ENCODE results near the gene PDZRN3. TPM values are rescaled to one million over a fixed set of nuclear protein-coding genes. Genes with fewer than 3 reads are reported as not detected.

PDZRN3 gene
- total and polyA plus RNA-seq, 2 experiments from 2014 or later = 7.5 to 14.0 TPM

DNA sequence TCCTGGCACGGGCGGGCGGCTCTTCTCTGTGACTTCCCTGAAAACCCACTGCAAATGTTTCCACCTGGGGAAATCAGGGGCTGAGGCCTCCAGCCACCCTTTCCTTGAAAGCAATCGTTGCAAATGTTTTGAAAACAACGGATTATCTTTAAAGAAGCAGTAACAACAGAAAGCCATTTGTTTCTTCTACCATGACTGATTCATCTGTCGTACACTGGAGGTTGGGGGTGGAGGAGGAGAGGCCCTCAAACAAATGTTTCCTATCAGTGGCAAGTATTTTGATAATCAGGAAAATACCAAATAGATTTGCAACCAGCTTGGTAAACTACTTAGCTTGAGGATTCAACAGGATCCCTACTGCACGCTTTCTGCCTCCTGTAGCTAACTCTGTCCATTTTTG, 114.9 kb downstream of the PDZRN3 start:
- DNase-seq (ENCODE audit: low spot score) (no peak), ATAC-seq (no peak)
- Histone ChIP-seq H3K9me2 (ENCODE audit: insufficient read depth) (no peaks in the 10 kb centered on the region), H3K4me3 (no peak overlapping the region), H3K79me2 (replicated peaks; ENCODE audit: insufficient read depth) (no peaks in the 10 kb centered on the region), H3K36me3 (ENCODE audit: insufficient read depth) (no peaks in the 10 kb centered on the region), H2AFZ (no peak overlapping the region), H3K27ac (ENCODE audit: low read depth) (no peak overlapping the region), H3K4me1 (ENCODE audit: insufficient read depth) (peaks cover 36% of the 10 kb centered on the region), H4K20me1 (replicated peaks; ENCODE audit: insufficient read depth) (no peaks in the 10 kb centered on the region), H3K4me2 (no peak overlapping the region), H3F3A (replicated peaks; ENCODE audit: low read depth) (peaks cover 6% of the 10 kb centered on the region; the same call in 1 of the 2 replicates), H3K27me3 (ENCODE audit: insufficient read depth) (peaks cover 43% of the 10 kb centered on the region)
- TF ChIP-seq ZNF114 (CRISPR knock-in tag; IDR thresholded peaks at IDR 0.05) (no peak), JUNB (IDR thresholded peaks at IDR 0.05; ENCODE audit: unreplicated experiment) (no peak), EZH2 (IDR thresholded peaks at IDR 0.05; ENCODE audit: low read depth, unreplicated experiment) (no peak), NANOG (IDR thresholded peaks at IDR 0.05; ENCODE audit: borderline replicate concordance) (no peak), EZH2phosphoT487 (IDR thresholded peaks at IDR 0.05; ENCODE audit: unreplicated experiment) (no peak), CREB1 (CRISPR knock-in tag; IDR thresholded peaks at IDR 0.05; ENCODE audit: low read depth) (no peak), ZNF331 (CRISPR knock-in tag; IDR thresholded peaks at IDR 0.05; ENCODE audit: low read depth) (no peak), POLR2AphosphoS5 (IDR thresholded peaks at IDR 0.05; ENCODE audit: low read depth) (no peak), STAT1 (IDR thresholded peaks at IDR 0.05; ENCODE audit: unreplicated experiment) (no peak)
- TF ChIP-seq, protein P1, sequence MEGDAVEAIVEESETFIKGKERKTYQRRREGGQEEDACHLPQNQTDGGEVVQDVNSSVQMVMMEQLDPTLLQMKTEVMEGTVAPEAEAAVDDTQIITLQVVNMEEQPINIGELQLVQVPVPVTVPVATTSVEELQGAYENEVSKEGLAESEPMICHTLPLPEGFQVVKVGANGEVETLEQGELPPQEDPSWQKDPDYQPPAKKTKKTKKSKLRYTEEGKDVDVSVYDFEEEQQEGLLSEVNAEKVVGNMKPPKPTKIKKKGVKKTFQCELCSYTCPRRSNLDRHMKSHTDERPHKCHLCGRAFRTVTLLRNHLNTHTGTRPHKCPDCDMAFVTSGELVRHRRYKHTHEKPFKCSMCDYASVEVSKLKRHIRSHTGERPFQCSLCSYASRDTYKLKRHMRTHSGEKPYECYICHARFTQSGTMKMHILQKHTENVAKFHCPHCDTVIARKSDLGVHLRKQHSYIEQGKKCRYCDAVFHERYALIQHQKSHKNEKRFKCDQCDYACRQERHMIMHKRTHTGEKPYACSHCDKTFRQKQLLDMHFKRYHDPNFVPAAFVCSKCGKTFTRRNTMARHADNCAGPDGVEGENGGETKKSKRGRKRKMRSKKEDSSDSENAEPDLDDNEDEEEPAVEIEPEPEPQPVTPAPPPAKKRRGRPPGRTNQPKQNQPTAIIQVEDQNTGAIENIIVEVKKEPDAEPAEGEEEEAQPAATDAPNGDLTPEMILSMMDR (conservative IDR thresholded peaks at IDR 0.05; ENCODE audit: low read depth in 2 of 2) = no peak
- TF ChIP-seq, protein P2, sequence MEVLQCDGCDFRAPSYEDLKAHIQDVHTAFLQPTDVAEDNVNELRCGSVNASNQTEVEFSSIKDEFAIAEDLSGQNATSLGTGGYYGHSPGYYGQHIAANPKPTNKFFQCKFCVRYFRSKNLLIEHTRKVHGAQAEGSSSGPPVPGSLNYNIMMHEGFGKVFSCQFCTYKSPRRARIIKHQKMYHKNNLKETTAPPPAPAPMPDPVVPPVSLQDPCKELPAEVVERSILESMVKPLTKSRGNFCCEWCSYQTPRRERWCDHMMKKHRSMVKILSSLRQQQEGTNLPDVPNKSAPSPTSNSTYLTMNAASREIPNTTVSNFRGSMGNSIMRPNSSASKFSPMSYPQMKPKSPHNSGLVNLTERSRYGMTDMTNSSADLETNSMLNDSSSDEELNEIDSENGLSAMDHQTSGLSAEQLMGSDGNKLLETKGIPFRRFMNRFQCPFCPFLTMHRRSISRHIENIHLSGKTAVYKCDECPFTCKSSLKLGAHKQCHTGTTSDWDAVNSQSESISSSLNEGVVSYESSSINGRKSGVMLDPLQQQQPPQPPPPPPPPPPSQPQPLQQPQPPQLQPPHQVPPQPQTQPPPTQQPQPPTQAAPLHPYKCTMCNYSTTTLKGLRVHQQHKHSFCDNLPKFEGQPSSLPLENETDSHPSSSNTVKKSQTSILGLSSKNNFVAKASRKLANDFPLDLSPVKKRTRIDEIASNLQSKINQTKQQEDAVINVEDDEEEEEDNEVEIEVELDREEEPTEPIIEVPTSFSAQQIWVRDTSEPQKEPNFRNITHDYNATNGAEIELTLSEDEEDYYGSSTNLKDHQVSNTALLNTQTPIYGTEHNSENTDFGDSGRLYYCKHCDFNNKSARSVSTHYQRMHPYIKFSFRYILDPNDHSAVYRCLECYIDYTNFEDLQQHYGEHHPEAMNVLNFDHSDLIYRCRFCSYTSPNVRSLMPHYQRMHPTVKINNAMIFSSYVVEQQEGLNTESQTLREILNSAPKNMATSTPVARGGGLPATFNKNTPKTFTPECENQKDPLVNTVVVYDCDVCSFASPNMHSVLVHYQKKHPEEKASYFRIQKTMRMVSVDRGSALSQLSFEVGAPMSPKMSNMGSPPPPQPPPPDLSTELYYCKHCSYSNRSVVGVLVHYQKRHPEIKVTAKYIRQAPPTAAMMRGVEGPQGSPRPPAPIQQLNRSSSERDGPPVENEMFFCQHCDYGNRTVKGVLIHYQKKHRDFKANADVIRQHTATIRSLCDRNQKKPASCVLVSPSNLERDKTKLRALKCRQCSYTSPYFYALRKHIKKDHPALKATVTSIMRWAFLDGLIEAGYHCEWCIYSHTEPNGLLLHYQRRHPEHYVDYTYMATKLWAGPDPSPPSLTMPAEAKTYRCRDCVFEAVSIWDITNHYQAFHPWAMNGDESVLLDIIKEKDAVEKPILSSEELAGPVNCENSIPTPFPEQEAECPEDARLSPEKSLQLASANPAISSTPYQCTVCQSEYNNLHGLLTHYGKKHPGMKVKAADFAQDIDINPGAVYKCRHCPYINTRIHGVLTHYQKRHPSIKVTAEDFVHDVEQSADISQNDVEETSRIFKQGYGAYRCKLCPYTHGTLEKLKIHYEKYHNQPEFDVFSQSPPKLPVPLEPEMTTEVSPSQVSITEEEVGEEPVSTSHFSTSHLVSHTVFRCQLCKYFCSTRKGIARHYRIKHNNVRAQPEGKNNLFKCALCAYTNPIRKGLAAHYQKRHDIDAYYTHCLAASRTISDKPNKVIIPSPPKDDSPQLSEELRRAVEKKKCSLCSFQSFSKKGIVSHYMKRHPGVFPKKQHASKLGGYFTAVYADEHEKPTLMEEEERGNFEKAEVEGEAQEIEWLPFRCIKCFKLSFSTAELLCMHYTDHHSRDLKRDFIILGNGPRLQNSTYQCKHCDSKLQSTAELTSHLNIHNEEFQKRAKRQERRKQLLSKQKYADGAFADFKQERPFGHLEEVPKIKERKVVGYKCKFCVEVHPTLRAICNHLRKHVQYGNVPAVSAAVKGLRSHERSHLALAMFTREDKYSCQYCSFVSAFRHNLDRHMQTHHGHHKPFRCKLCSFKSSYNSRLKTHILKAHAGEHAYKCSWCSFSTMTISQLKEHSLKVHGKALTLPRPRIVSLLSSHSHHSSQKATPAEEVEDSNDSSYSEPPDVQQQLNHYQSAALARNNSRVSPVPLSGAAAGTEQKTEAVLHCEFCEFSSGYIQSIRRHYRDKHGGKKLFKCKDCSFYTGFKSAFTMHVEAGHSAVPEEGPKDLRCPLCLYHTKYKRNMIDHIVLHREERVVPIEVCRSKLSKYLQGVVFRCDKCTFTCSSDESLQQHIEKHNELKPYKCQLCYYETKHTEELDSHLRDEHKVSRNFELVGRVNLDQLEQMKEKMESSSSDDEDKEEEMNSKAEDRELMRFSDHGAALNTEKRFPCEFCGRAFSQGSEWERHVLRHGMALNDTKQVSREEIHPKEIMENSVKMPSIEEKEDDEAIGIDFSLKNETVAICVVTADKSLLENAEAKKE (CRISPR knock-in tag; IDR thresholded peaks at IDR 0.05) = no peak
- TF ChIP-seq, protein P3, sequence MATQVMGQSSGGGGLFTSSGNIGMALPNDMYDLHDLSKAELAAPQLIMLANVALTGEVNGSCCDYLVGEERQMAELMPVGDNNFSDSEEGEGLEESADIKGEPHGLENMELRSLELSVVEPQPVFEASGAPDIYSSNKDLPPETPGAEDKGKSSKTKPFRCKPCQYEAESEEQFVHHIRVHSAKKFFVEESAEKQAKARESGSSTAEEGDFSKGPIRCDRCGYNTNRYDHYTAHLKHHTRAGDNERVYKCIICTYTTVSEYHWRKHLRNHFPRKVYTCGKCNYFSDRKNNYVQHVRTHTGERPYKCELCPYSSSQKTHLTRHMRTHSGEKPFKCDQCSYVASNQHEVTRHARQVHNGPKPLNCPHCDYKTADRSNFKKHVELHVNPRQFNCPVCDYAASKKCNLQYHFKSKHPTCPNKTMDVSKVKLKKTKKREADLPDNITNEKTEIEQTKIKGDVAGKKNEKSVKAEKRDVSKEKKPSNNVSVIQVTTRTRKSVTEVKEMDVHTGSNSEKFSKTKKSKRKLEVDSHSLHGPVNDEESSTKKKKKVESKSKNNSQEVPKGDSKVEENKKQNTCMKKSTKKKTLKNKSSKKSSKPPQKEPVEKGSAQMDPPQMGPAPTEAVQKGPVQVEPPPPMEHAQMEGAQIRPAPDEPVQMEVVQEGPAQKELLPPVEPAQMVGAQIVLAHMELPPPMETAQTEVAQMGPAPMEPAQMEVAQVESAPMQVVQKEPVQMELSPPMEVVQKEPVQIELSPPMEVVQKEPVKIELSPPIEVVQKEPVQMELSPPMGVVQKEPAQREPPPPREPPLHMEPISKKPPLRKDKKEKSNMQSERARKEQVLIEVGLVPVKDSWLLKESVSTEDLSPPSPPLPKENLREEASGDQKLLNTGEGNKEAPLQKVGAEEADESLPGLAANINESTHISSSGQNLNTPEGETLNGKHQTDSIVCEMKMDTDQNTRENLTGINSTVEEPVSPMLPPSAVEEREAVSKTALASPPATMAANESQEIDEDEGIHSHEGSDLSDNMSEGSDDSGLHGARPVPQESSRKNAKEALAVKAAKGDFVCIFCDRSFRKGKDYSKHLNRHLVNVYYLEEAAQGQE (IDR thresholded peaks at IDR 0.05; ENCODE audit: unreplicated experiment) = no peak
- TF ChIP-seq, protein P4, sequence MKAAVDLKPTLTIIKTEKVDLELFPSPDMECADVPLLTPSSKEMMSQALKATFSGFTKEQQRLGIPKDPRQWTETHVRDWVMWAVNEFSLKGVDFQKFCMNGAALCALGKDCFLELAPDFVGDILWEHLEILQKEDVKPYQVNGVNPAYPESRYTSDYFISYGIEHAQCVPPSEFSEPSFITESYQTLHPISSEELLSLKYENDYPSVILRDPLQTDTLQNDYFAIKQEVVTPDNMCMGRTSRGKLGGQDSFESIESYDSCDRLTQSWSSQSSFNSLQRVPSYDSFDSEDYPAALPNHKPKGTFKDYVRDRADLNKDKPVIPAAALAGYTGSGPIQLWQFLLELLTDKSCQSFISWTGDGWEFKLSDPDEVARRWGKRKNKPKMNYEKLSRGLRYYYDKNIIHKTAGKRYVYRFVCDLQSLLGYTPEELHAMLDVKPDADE (IDR thresholded peaks at IDR 0.05) = no peak
- Mint-ChIP-seq H3K36me3 (ENCODE audit: low read depth) (no peaks in the 10 kb centered on the region), H3K9me3 (no peaks in the 10 kb centered on the region), H3K27me3 (ENCODE audit: insufficient read depth, low read depth, poor library complexity) (peaks cover 9% of the 10 kb centered on the region), H3K4me1 (peaks cover 48% of the 10 kb centered on the region), H3K27ac (no peak overlapping the region), H3K4me3 (no peak overlapping the region)
